H9 (cell line): Measurements from ENCODE around the gene STIL. TPM values are rescaled to one million over a fixed set of nuclear protein-coding genes. Genes with fewer than 3 reads are reported as not detected.
A peak's percentile ranks its signal among the peaks of the same experiment; 100 is the strongest.

Experiments
- DNase-seq: peaks from one replicate; pipeline ENCODE4 v3.0.0-alpha.2; 2017
- H2AFZ ChIP-seq: one replicate; pipeline ENCODE4 v1.6.1; 2013; ENCODE audit warnings: mild to moderate bottlenecking, low read length, control low read depth, moderate library complexity
- H2AK5ac ChIP-seq: 2 replicates; pipeline ENCODE4 v1.6.1; 2013; ENCODE audit warnings: low read length, control low read depth, mixed read lengths; ENCODE audit not compliant: insufficient read length
- H2BK120ac ChIP-seq: one replicate; pipeline ENCODE4 v1.6.1; 2013; ENCODE audit warnings: low read depth, mild to moderate bottlenecking, low read length, control low read depth, inconsistent platforms; ENCODE audit not compliant: poor library complexity, severe bottlenecking
- H2BK12ac ChIP-seq: 2 replicates; pipeline ENCODE4 v1.6.1; 2013; ENCODE audit warnings: low read length, control low read depth, mixed read lengths, low read depth; ENCODE audit not compliant: insufficient read length
- H2BK15ac ChIP-seq: 2 replicates; pipeline ENCODE4 v1.6.1; 2013; ENCODE audit warnings: low read depth, low read length, control low read depth
- H2BK20ac ChIP-seq: one replicate; pipeline ENCODE4 v1.6.1; 2013; ENCODE audit warnings: low read depth, mild to moderate bottlenecking, low read length, control low read depth, inconsistent platforms; ENCODE audit not compliant: poor library complexity, severe bottlenecking
- H2BK5ac ChIP-seq: 2 replicates; pipeline ENCODE4 v1.6.1; 2013; ENCODE audit warnings: low read length, control low read depth, mixed read lengths; ENCODE audit not compliant: insufficient read length
- H3K14ac ChIP-seq: 2 replicates; pipeline ENCODE4 v1.6.1; 2013; ENCODE audit warnings: low read length, control low read depth; ENCODE audit not compliant: insufficient read depth
- H3K18ac ChIP-seq: 2 replicates; pipeline ENCODE4 v1.6.1; 2013; ENCODE audit warnings: low read depth, mild to moderate bottlenecking, mixed read lengths, low read length, control low read depth; ENCODE audit not compliant: insufficient read length
- H3K23ac ChIP-seq: 2 replicates; pipeline ENCODE4 v1.6.1; 2013; ENCODE audit warnings: low read length, control low read depth, mixed read lengths, low read depth; ENCODE audit not compliant: insufficient read length
- H3K23me2 ChIP-seq: 2 replicates; pipeline ENCODE4 v1.6.1; 2013; ENCODE audit warnings: low read depth, mild to moderate bottlenecking, mixed read lengths, low read length, control low read depth; ENCODE audit not compliant: insufficient read length, poor library complexity, severe bottlenecking
- H3K27ac ChIP-seq: 2 replicates; pipeline ENCODE4 v1.5.1; 2013; ENCODE audit warnings: low read length, control low read depth, mixed read lengths, low read depth; ENCODE audit not compliant: insufficient read length
- H3K27me3 ChIP-seq: 2 replicates; pipeline ENCODE4 v1.6.1; 2013; ENCODE audit warnings: low read length, control low read depth, inconsistent platforms; ENCODE audit not compliant: insufficient read depth
- H3K4ac ChIP-seq: 2 replicates; pipeline ENCODE4 v1.6.1; 2013; ENCODE audit warnings: low read depth, mild to moderate bottlenecking, control low read depth, inconsistent platforms, low read length, moderate library complexity
- H3K4me1 ChIP-seq: 2 replicates; pipeline ENCODE4 v1.6.1; 2013; ENCODE audit warnings: low read length, control low read depth, inconsistent platforms; ENCODE audit not compliant: insufficient read depth
- H3K4me2 ChIP-seq: 2 replicates; pipeline ENCODE4 v1.6.1; 2013; ENCODE audit warnings: low read length, control low read depth, mixed read lengths; ENCODE audit not compliant: insufficient read length, insufficient read depth
- H3K56ac ChIP-seq: 2 replicates; pipeline ENCODE4 v1.6.1; 2013; ENCODE audit warnings: low read depth, mild to moderate bottlenecking, mixed read lengths, low read length, control low read depth; ENCODE audit not compliant: insufficient read length
- H3K79me1 ChIP-seq: 2 replicates; pipeline ENCODE4 v1.6.1; 2013; ENCODE audit warnings: low read depth, mild to moderate bottlenecking, moderate library complexity, low read length, control low read depth, inconsistent platforms; ENCODE audit not compliant: insufficient read depth, poor library complexity, severe bottlenecking
- H3K79me2 ChIP-seq: 2 replicates; pipeline ENCODE4 v1.6.1; 2013; ENCODE audit warnings: low read length, control low read depth, inconsistent platforms; ENCODE audit not compliant: insufficient read depth
- H3K9ac ChIP-seq: 2 replicates; pipeline ENCODE4 v1.6.1; 2013; ENCODE audit warnings: low read length, control low read depth, mixed read lengths; ENCODE audit not compliant: insufficient read length; ENCODE audit errors: extremely low read depth
- H3K9me3 ChIP-seq: one replicate; pipeline ENCODE4 v1.6.1; 2013; ENCODE audit warnings: low read depth, low read length, inconsistent platforms; ENCODE audit not compliant: control insufficient read depth
- H3T11ph ChIP-seq: one replicate; pipeline ENCODE4 v1.6.1; 2013; ENCODE audit warnings: mild to moderate bottlenecking, low read length, control low read depth, inconsistent platforms
- H4K20me1 ChIP-seq: one replicate; pipeline ENCODE4 v1.6.1; 2013; ENCODE audit not compliant: control insufficient read depth, insufficient read length, insufficient read depth
- H4K5ac ChIP-seq: 2 replicates; pipeline ENCODE4 v1.6.1; 2013; ENCODE audit warnings: low read depth, mild to moderate bottlenecking, mixed read lengths, low read length, control low read depth; ENCODE audit not compliant: insufficient read length
- H4K8ac ChIP-seq: replicated peaks from 2 replicates; pipeline ENCODE4 v1.6.1; 2013; ENCODE audit warnings: low read length, control low read depth, mixed read lengths, low read depth; ENCODE audit not compliant: insufficient read length
- H4K91ac ChIP-seq: 2 replicates; pipeline ENCODE4 v1.6.1; 2013; ENCODE audit warnings: low read depth, mild to moderate bottlenecking, moderate library complexity, mixed read lengths, low read length, control low read depth; ENCODE audit not compliant: insufficient read length
- H3K27ac Mint-ChIP-seq, 3 experiments: 2 replicates in 2 of 3; 3 replicates in 1 of 3; pipeline ENCODE4 v1.8.0; 2020 to 2021; ENCODE audit warnings: mixed read lengths in 3 of 3, mild to moderate bottlenecking in 1 of 3, moderate library complexity in 1 of 3
- H3K27me3 Mint-ChIP-seq: 2 replicates; pipeline ENCODE4 v1.8.0; 2021; ENCODE audit warnings: low read depth, mild to moderate bottlenecking, moderate library complexity, mixed read lengths
- H3K36me3 Mint-ChIP-seq, 3 experiments: 2 replicates in 2 of 3; 3 replicates in 1 of 3; pipeline ENCODE4 v1.8.0; 2020 to 2021; ENCODE audit warnings: low read depth in 3 of 3, mixed read lengths in 3 of 3; ENCODE audit not compliant: insufficient read depth in 1 of 3
- H3K4me1 Mint-ChIP-seq, 2 experiments: 2 replicates each; pipeline ENCODE4 v1.8.0; 2020; ENCODE audit warnings: mixed read lengths in 2 of 2
- H3K4me3 Mint-ChIP-seq, 2 experiments: 2 replicates in 1 of 2; 3 replicates in 1 of 2; pipeline ENCODE4 v1.8.0; 2020 to 2021; ENCODE audit warnings: mild to moderate bottlenecking in 2 of 2, mixed read lengths in 2 of 2, moderate library complexity in 1 of 2
- H3K9me3 Mint-ChIP-seq, 2 experiments: 2 replicates in 1 of 2; 3 replicates in 1 of 2; pipeline ENCODE4 v1.8.0; 2020; ENCODE audit warnings: mild to moderate bottlenecking in 2 of 2, mixed read lengths in 2 of 2, moderate library complexity in 1 of 2
- CTCF ChIP-seq: fragments of 200-600 bp; sonication (generic); conservative IDR thresholded peaks from 3 replicates; pipeline ENCODE4 v1.8.0; 2021; ENCODE audit warnings: antibody characterized with exemption, mild to moderate bottlenecking
- WGBS: extraction: QIAGEN DNeasy Blood & Tissue Kit; methylation state at CpG from one replicate; pipeline ENCODE4 v1.1.7; 2013; ENCODE audit warnings: missing lambda C conversion rate, low lambda C conversion rate, mixed read lengths; ENCODE audit not compliant: insufficient read length; ENCODE audit errors: extremely low coverage; 5-methylcytosine and 5-hydroxymethylcytosine counted together
- total RNA-seq: library from RNA; stranded (reverse); gene quantifications from 2 replicates; pipeline ENCODE4 v1.2.1, GENCODE V29; 2021

The STIL gene
- total RNA-seq, 1 experiment from 2014 or later = 26.6 TPM

- Histone ChIP-seq H3K4ac (no peak overlapping the region), H2BK120ac (no peak overlapping the region), H3K9ac (no peak overlapping the region), H4K8ac (no peak overlapping the region), H3K14ac (peak overlapping the region; percentile 59; the same call in 1 of the 2 replicates), H4K91ac (no peak overlapping the region), H3K56ac (no peak overlapping the region), H3K23ac (no peak overlapping the region), H3K27me3 (peaks cover 94% of the 10 kb centered on the region), H3K79me2 (no peaks in the 10 kb centered on the region), H2BK15ac (no peak overlapping the region), H3T11ph (no peak overlapping the region), H2AFZ (no peak overlapping the region), H3K4me2 (peak overlapping the region; percentile 25), H3K18ac (no peak overlapping the region), H3K4me1 (no peaks in the 10 kb centered on the region; the same call in 1 of the 2 replicates), H2BK12ac (no peak overlapping the region), H3K79me1 (no peaks in the 10 kb centered on the region), H2BK20ac (no peak overlapping the region), H3K27ac (no peak overlapping the region), H4K20me1 (peaks cover 2% of the 10 kb centered on the region), H3K9me3 (no peaks in the 10 kb centered on the region), H2BK5ac (no peak overlapping the region), H3K23me2 (peaks cover 11% of the 10 kb centered on the region), H2AK5ac (no peak overlapping the region), H4K5ac (no peak overlapping the region)
- no peak overlapping the region for H3K27ac Mint-ChIP-seq
- no peak overlapping the region for H3K4me3 Mint-ChIP-seq
- H3K36me3 Mint-ChIP-seq = no peaks in the 10 kb centered on the region
- peaks cover 17 to 28% of the 10 kb centered on the region in 2 experiments for H3K4me1 Mint-ChIP-seq
- DNase-seq = no peak
- H3K27me3 Mint-ChIP-seq = peaks cover 43% of the 10 kb centered on the region
- TF ChIP-seq CTCF = no peak
- WGBS = no CpG with 5 or more reads among the region's 30 CpGs
- H3K9me3 Mint-ChIP-seq = peaks cover 0 to 3% of the 10 kb centered on the region in 2 experiments; a peak in 2 of 5 replicates
Observed at GRCh38 chr1:47224676-47225399, 89.1 kb downstream of the STIL start.
